CD4-positive, alpha-beta T cell treated with Interleukin-17A for 4 hours (primary cell): ENCODE measurements around the gene CDH11.

Source experiments
- DNase-seq: peaks from one replicate; pipeline ENCODE4 v3.0.0-alpha.2; 2020; ENCODE audit warnings: mixed read lengths

Gene CDH11

GRCh38 chr16:65021852-65022595, 99.8 kb downstream of the CDH11 start:
- DNase-seq = no peak

GRCh38 chr16:65016754-65017153, 105.1 kb downstream of the CDH11 start:
- DNase-seq = no peak

GRCh38 chr16:65015599-65015998, 106.3 kb downstream of the CDH11 start:
- no peak for DNase-seq

- DNase-seq = no peak
Measured at GRCh38 chr16:65012357-65012756, 109.5 kb downstream of the CDH11 start.

- no peak for DNase-seq
Measured at GRCh38 chr16:65010125-65010524, 111.7 kb downstream of the CDH11 start.

GRCh38 chr16:65005696-65006095, 116.2 kb downstream of the CDH11 start:
- DNase-seq = no peak

- no peak for DNase-seq
Measured at GRCh38 chr16:65004570-65004969, 117.3 kb downstream of the CDH11 start.

GRCh38 chr16:65003621-65004020, 118.2 kb downstream of the CDH11 start:
- no peak for DNase-seq

GRCh38 chr16:65002265-65002664, 119.6 kb downstream of the CDH11 start:
- DNase-seq = no peak

GRCh38 chr16:65000654-65001053, 121.2 kb downstream of the CDH11 start:
- DNase-seq = no peak

- DNase-seq = no peak
Measured at GRCh38 chr16:64997751-64998150, 124.1 kb downstream of the CDH11 start.

GRCh38 chr16:64997121-64997520, 124.7 kb downstream of the CDH11 start:
- no peak for DNase-seq

- no peak for DNase-seq
Measured at GRCh38 chr16:64996641-64997040, 125.2 kb downstream of the CDH11 start.

- DNase-seq = no peak
Measured at GRCh38 chr16:64993464-64993863, 128.4 kb downstream of the CDH11 start.

GRCh38 chr16:64991001-64991400, 130.9 kb downstream of the CDH11 start:
- no peak for DNase-seq

- no peak for DNase-seq
Measured at GRCh38 chr16:64990101-64990500, 131.8 kb downstream of the CDH11 start.

- DNase-seq = no peak
Measured at GRCh38 chr16:64989050-64989449, 132.8 kb downstream of the CDH11 start.

GRCh38 chr16:64983963-64984362, 137.9 kb downstream of the CDH11 start:
- DNase-seq = no peak

GRCh38 chr16:64983231-64983630, 138.6 kb downstream of the CDH11 start:
- no peak for DNase-seq

GRCh38 chr16:64982581-64982980, 139.3 kb downstream of the CDH11 start:
- DNase-seq = no peak

- DNase-seq = no peak
Measured at GRCh38 chr16:64981568-64982281, 140.1 kb downstream of the CDH11 start.

GRCh38 chr16:64977206-64977920, 144.5 kb downstream of the CDH11 start:
- DNase-seq = no peak

GRCh38 chr16:64975821-64976220, 146.0 kb downstream of the CDH11 start:
- no peak for DNase-seq

- DNase-seq = no peak
Measured at GRCh38 chr16:64974381-64974780, 147.5 kb downstream of the CDH11 start.
